GM12872 (cell line): Measurements from ENCODE around the gene PRMT7.

Experiments used
- CTCF ChIP-seq: IDR thresholded peaks from 3 replicates; pipeline ENCODE4 v1.5.1; 2011; ENCODE audit warnings: low read depth, mild to moderate bottlenecking, low read length, moderate library complexity; ENCODE audit not compliant: insufficient read depth

Gene PRMT7

GRCh38 chr16:68358951-68359350 is 48.1 kb downstream of the PRMT7 start:
- no peak for TF ChIP-seq CTCF

DNA sequence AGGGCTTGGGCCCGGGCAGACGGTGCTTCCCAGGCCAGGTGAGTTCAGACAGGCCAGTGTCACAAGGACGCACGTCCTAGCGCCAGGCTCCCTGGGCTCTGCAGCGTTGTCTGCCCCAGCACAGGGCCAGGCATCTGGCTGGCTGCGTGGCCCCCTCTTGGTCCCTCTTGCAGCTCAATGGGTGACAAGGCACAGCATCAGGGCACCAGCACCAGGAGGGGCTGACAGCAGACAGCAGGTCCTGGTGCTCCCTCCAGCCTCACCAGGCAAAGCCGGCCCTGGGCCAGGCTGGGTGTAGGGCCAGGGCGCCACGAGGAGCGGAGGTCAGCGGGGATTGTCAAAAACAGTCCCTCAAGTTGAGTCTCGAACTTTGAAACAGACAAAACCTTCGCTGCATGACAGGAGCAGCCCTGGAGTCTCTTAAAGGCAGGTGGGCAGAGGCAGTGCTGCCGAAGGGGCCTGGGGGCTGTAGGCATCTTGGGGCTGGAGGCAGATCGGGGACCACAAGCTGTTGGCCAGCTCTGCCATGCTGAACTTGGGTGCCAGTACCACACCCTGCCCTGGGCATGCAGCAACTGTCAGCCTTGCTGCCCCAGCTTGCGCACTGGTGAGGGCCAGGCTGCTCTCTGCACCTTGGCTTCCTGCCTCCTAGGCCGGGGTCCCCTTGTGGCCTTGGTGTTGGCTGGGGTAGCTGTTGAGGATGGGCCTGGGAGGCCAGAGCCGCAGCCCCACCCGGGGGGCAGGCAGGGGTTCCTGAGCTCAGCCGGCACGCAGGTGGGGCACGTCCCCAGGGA is 48.8 kb downstream of the PRMT7 start:
- TF ChIP-seq CTCF, result no peak

DNA sequence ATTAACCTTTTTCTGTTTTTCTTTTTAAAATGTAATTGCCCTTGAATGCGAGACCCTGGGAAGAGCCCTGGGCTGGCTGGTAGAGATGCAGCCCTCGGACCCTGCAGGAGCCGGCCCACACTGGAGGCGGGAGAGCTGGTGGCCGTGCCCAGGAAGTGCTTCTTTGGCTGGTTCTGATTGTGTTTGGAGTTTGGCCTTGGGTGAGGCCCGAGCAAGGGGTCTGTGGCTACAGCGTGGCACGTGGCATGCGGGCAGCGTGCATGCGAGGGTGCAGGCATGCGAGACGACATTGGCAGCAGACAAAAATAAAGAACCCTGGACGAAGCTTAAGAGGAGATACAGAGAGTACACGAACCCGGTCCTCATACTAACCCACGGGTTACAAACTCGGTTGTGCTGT is 49.7 kb downstream of the PRMT7 start:
- no peak for TF ChIP-seq CTCF

GRCh38 chr16:68360956-68361355 is 50.1 kb downstream of the PRMT7 start:
- no peak for TF ChIP-seq CTCF

DNA sequence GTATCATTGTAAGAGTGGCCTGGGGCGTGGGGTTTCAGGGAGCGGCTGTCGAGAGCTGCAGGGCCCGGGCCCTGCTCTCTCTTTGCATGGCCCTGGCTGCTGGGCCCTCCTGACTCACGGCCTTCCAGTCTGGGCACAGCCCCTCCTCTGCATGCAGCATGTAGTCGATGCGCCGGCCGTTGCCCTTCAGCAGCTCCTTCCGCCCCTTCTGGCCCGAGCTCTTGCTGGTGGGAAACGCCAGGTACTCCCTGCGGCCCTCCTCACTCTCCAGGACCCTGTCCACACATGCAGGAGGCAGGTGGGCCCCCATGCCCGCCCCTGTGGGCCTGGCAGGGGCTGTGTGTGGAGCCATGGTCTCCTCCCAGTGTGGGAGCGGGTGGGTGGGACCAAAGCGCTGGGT is 50.7 kb downstream of the PRMT7 start:
- no peak for TF ChIP-seq CTCF

DNA sequence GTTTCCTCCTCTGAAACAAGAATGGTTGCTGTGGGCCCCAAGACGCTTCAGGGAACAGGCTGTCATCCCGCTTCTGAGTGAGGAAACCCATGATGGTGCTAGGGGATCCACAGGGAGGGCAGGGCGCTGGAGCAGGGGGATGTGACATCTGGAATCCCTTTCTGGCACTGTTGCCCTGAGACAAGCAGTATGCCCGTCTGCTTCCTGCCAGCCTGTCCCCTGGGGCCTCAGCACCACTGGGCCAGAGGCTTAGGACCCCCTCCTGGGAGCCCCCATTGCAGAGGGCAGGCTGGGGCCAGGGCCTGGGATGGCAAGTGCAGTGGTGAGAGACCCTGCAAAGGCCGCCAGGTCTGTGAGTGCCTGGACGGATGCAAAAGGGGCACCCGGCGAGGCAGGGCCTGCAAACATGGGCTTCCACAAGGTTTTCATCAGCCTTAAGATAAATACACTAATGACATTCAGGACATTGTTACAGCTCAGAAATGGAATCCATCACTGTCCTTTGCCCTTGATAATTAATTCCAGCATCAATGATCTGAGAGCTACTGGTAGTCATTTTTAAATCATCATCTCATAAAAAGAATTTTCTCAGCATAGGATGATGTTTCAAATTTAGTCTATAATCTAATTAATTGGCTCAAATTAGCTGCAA is 51.6 kb downstream of the PRMT7 start:
- no peak for TF ChIP-seq CTCF

- TF ChIP-seq CTCF, result no peak
Measured at GRCh38 chr16:68362947-68363657, 52.3 kb downstream of the PRMT7 start.
